GM04504 (cell line): ENCODE results near the gene VEZF1.

Experiments used
- DNase-seq: peaks from one replicate; pipeline ENCODE4 v3.0.0-alpha.2; 2012; ENCODE audit warnings: low read depth

The VEZF1 gene

GRCh38 chr17:57999010-57999495 lies 11.0 kb upstream of the VEZF1 start:
- no peak for DNase-seq

DNA sequence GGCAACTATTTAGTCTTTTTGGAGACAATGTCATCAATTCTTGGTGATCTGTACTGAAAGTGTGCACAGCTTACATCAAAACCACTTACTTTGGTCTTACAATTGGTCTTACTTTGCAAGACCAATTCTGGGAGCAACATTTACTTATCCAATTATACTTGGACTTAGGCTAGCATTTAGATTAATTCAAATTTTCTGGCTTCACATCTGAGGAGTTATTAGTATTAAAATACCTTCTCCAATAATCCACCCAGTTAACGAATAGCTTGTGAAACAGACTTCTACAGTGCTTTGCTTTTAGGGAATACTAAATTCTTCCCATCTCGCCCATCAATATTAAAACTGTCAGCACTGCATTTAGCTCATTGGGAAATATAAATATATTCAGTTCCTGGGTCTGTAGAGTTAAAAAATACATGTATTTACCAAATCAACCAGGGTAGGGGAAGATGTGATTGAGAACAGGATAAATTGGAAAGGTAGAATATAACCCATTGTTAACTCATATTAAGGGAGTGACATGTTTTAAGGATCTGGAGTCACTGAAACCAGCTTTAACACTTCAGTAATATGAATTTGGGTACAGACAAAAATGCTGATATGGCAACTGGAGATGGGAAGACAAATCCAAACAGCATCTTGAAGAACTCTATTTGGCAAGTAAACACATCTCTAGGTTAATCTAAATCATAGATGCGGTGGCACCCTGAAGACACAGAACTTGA lies 9.2 kb upstream of the VEZF1 start:
- no peak for DNase-seq

- DNase-seq: peak; percentile 62
Observed at GRCh38 chr17:57995076-57995956, 7.3 kb upstream of the VEZF1 start.

DNA sequence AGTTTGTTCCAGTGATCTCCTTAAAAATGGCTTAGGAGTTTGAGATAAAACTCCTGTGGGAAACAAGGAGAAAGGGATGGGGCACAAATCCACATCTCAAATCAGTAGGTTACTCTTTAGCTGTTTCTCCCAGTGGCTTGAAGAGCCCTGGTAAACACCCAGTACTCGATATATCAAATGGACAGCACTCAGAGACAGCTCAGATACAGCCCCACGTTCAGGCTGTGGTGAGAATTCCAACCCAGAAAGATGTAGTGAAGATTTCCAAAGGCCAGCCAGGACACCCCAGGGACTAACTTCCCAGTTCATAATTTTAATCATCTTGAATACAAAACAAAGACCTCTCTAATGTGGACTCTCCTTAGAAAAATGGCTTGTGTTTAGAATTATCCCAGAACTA lies 6.4 kb upstream of the VEZF1 start:
- DNase-seq: no peak

GRCh38 chr17:57993471-57994365 lies 5.7 kb upstream of the VEZF1 start:
- no peak for DNase-seq

- DNase-seq: no peak
Observed at GRCh38 chr17:57991537-57991936, 3.5 kb upstream of the VEZF1 start.

DNA sequence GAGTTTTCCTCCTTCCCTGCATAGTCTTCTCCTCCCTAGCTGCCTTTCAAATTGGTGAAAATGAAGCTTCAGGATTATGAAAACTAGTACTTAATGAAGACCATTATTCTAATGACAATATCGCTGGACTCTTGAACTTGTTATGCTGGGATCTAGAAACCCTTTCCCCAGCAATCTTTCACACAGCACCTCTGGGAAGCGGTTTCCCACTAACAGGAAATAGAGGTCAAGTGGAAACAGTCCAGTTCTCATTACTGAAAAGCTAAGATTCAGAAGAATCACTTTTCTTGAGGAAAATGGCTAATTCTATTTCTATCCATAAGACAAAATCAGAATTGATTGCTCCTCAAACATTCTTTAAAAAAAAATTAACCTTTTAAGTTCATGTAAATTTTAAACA lies 2.0 kb upstream of the VEZF1 start:
- DNase-seq: no peak

GRCh38 chr17:57988301-57989250 lies 522 bp upstream of the VEZF1 start:
- DNase-seq: no peak

DNA sequence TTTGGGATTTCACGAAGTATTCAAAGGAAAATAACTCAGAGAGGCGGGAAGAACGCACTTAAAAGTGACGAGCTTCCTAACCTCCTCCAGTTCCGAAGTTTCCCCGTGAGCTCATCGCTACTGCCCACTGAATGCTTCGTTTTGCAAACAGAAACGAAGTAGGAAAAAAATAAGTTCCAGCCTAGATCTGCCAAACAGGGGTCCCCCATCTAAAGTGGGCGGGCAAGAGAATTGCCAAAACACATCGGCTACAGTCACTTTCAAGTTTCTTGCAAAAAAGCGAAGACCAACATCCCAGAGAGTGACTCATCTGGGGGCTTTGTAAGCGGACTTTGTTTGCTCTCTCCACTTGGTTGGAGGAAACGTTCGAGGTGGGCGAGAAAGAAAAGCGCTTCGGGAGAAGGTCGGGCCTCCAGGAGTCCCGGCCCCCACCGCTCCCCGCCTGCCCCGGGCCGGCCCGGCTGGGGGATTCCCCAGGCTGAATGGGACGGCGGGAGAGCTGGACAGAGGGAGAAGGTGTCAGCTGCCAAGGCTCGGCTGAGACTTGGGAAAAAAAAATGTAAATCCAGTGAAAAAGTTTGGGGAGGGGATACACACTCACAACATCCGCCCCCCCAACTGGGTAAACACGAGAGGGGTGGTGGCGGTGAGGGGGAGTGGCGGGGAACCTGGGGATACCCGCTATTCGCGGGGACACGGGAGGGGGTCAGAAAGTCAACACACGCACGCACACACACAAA lies 1.0 kb downstream of the VEZF1 start:
- DNase-seq: no peak

DNA sequence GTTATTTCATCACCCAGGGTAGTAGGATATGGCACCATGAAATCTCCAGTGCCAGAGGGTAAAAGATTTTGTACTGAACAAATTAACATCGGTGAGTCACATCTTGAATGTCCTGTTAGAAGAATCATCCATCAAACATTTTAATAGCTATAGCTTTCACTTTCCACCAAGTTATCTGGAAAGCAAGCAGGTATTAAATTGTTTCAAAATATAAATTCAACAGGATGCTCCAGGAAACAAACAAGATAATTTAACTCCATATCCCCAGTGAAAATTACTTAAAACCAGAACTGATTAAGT lies 2.4 kb downstream of the VEZF1 start:
- no peak for DNase-seq

DNA sequence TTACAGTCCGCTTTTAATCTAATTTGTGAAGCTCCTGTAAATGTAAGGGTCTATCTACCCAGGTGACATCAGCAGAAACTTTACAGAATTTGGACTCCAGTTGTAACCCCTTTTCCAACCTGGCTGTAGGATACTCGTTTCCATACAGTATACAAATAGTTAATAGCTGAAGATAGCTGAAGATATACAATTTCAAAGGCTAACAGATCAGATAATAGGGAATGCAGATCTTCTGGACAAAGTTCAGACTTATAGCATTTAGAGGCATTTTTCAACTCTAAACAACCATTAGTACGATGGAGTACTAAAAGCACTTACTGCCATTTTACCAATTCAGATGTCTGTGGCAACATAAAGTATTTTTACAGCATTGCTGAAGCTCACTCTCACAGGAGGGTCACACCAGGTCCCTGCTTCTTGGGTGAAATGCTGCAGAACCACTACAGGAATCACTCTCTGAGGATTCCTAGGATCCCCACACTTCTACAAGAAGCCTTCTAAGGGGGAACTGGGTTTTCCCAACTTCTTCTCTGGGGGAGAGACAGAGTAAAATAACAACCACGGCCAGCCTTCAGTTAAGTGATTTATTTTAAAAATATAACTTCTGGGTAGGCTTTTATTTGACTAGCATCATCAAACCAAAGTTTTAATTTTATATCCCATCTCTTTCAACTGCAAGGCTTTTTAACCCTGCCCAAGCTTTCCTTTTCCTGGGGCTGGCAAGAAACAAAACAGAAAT lies 2.9 kb downstream of the VEZF1 start:
- no peak for DNase-seq

DNA sequence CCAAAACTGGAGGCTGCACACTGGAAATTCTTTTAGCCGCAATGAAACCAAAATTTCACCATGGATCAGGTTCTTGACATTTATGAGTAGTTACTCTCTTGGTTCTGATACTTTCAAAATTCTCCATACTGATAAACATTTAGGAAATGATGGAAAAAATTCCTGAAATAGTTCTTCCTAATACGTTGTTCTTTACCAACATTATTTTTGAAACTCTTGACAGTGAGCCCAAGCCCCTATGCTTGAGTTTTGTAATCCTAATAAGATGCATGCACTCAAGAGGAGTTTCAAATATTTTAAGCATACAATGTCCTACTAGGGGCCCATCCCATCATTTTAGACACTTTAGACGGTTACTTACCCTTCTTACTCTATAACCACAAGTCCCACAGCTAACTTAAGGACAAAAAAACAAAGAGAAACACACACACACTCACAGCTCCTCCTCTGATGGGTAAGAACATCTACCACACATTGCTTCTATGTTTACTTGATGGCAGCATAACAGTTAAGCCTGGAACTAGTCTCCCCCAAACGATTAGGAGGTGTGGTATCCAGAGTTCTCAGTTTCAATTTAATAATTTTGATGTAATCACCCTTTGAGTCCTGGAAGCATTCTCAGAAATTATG lies 3.7 kb downstream of the VEZF1 start:
- no peak for DNase-seq

GRCh38 chr17:57983446-57983845 lies 4.6 kb downstream of the VEZF1 start:
- no peak for DNase-seq

DNA sequence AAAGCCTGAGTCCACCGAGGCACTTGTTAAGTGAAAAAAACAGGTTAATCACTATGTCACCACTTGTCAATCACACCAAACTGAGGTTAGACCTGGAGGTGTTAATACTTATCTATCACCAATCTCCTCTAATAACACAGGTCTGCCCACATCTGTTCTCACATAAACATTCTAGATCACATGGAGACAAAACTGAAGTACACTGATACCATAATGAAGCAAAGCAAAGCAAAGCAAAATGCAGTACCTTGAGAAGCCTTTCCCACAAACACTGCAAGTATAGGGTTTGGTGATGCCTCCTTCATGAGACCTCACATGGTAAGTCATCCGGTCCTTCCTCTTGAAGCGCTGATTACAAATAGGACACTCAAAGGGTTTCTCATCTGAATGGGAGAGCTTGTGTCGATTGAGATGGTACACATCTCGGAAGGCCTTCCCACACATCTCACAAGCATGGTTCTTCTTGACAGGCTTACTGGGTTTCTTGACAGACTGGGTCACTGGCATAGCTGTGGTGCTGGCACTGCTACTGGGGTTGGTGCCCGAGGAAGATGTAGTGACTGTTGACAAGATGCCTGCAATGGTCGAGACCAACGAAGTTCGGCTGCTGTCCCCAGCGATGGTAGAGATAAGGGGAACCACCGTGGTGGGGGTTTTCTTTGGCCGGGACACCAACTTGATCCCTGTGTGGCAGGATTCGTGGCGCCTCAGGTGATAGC lies 5.4 kb downstream of the VEZF1 start:
- DNase-seq: no peak

DNA sequence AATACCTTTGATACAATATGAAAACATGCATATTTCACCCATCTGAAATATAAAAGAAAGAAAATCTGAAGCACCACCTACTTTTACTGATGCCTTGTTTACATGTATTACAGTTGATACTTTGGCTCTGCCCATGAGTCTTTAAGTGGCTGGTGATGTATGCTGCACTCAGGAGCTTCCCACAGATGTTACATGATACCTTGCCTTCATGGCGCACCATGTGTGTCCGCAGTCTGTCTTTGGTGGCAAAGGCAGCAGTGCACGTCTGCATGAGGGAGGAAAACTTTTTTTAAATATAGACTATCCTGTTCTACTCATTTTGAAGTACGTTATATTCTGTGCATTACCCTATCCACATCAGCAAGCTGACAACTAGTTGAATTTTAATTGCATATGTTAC lies 7.5 kb downstream of the VEZF1 start:
- no peak for DNase-seq

DNA sequence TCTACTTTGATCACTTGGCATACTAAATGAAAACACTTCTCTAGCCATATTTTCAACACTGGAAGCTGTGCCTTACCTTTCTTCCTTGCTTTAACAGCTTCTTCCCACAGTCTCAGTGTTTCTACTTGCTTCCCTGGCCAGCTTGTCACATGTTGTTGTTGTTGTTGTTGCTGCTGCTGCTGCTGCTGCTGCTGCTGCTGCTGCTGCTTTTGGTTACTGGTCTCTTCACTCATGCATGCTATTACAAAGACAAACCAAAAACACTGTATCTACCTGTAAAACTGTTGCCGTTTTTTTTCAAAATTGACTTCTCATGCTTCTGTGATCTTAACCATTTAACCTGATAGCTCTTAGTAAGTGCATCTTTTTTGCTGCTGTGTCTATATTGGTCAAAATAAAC lies 9.0 kb downstream of the VEZF1 start:
- DNase-seq: no peak

- DNase-seq: no peak
Observed at GRCh38 chr17:57976594-57976993, 11.5 kb downstream of the VEZF1 start.

DNA sequence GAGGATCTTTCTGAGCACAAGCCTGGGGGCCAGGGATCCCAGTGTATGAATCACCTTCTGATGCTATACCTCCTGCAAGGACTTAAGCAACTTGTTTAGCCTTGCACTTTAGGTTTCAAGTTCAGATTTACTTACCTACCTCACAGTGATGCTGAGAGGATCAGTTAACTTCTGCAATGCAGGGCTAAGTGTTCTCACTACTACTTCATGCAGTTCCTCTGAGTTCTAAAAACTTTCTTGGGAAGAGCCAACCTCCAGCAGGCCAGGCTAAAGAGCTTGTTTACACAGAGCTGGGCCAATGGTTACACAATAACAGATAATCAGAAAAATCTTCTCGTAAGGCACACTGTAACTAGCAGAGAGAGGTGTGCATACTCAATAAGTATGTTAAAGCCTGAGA lies 13.0 kb downstream of the VEZF1 start:
- no peak for DNase-seq
